ENCODE data around the gene STARD3.

STARD3 gene

GRCh38 chr17:39614545-39615157 is 22.3 kb upstream of the STARD3 start:
- no peak overlapping the region for H3K4me3 ChIP-seq (ENCODE audit: low read depth, low read length)

DNA sequence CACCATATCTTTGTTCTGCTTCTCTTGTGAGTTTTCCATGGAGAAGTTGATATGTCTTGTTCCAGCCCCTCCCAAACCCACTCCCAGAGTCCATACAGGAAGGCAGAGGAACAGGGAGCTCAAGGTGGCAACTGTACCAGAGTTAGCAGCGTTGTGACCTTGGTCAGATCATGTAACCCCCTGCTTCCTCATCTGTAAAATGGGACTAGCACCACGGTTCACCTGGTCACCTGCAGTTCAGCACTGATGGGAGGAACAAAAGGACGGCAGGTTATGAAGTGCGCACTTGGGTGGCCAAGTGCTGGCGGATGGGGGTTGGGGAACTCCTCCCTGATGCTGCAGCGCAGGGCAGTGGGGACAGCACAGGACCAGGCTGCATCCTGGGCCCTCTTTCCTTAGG is 21.5 kb upstream of the STARD3 start:
- Histone ChIP-seq H3K79me2 (ENCODE audit: control insufficient read depth, insufficient read depth, low read length, unreplicated experiment) (no peaks in the 10 kb centered on the region), H3K4me3 (ENCODE audit: low read depth, low read length) (no peak overlapping the region), H3K27me3 (ENCODE audit: insufficient read depth, low read length) (peaks cover 5% of the 10 kb centered on the region), H3K27ac (ENCODE audit: low read depth, low read length) (no peak overlapping the region), H3K36me3 (ENCODE audit: insufficient read depth, low read length) (no peaks in the 10 kb centered on the region), H3K4me1 (ENCODE audit: control insufficient read depth, insufficient read depth, low read length, unreplicated experiment) (no peaks in the 10 kb centered on the region), H2AFZ (ENCODE audit: low read length, unreplicated experiment) (no peak overlapping the region)

More at GRCh38 chr17:39614545-39615157, 22.3 kb upstream of the STARD3 start:
- H2AFZ ChIP-seq (ENCODE audit: low read length, unreplicated experiment) = no peak overlapping the region
- no peak overlapping the region for H3K27ac ChIP-seq (ENCODE audit: low read depth, low read length)
- H3K4me1 ChIP-seq (ENCODE audit: control insufficient read depth, insufficient read depth, low read length, unreplicated experiment) = no peaks in the 10 kb centered on the region
- no peaks in the 10 kb centered on the region for H3K36me3 ChIP-seq (ENCODE audit: insufficient read depth, low read length)
- no peaks in the 10 kb centered on the region for H3K79me2 ChIP-seq (ENCODE audit: control insufficient read depth, insufficient read depth, low read length, unreplicated experiment)
- H3K27me3 ChIP-seq (ENCODE audit: insufficient read depth, low read length) = peaks cover 8% of the 10 kb centered on the region

- no peaks in the 10 kb centered on the region for H3K4me1 ChIP-seq (ENCODE audit: control insufficient read depth, insufficient read depth, low read length, unreplicated experiment)
- H3K27me3 ChIP-seq (ENCODE audit: insufficient read depth, low read length) = peaks cover 15% of the 10 kb centered on the region; the same call in 1 of the 2 replicates
- no peak overlapping the region for H3K27ac ChIP-seq (ENCODE audit: low read depth, low read length)
- peak overlapping the region; percentile 77 for H3K4me3 ChIP-seq (ENCODE audit: low read depth, low read length)
- no peaks in the 10 kb centered on the region for H3K36me3 ChIP-seq (ENCODE audit: insufficient read depth, low read length)
- no peaks in the 10 kb centered on the region for H3K79me2 ChIP-seq (ENCODE audit: control insufficient read depth, insufficient read depth, low read length, unreplicated experiment)
- no peak overlapping the region for H2AFZ ChIP-seq (ENCODE audit: low read length, unreplicated experiment)
Measured at GRCh38 chr17:39617100-39617445, 19.9 kb upstream of the STARD3 start.

DNA sequence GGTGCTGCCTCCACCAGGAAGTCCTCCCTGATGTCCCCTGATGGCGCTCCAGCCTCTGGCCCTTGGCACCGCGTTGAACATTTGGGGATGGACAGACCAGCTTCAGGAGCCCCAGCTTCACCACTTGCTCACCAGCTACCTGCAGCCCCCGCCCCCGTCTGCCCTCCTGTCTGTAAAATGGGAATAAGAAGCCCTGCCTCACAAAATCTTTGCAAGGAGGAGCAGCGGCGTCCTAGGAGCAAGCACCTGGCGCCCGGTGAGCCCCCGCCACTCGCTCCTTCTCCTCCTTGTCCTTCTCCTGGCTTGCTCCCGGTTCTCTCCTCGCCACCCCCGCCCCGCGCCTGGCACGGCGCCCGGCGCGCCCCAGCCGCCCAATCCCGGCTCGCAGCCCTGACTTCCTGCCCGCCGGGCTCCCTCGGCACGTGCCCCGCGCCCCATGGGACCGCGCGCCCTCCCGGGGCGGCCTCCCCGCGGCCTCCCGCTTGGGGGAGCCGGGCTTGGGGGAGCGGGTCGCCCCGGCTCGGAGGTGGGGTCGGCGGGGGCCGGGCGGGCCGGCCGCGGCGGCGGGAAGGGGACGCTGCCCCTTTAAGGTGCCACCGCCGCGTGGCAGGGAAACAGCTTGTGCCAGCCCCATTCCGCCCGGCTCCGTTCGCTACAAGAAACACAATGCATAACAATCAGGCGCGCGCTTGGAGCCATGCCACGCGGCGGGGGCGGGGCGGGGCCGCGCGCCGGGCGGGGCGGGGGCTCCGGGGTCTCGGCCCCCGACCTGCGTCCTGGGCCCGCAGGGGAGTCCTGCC is 19.3 kb upstream of the STARD3 start:
- peak overlapping the region; percentile 77 for H3K4me3 ChIP-seq (ENCODE audit: low read depth, low read length)
- peak overlapping the region; percentile 57 for H2AFZ ChIP-seq (ENCODE audit: low read length, unreplicated experiment)
- peaks cover 15% of the 10 kb centered on the region; the same call in 1 of the 2 replicates for H3K27me3 ChIP-seq (ENCODE audit: insufficient read depth, low read length)
- no peaks in the 10 kb centered on the region for H3K36me3 ChIP-seq (ENCODE audit: insufficient read depth, low read length)
- H3K79me2 ChIP-seq (ENCODE audit: control insufficient read depth, insufficient read depth, low read length, unreplicated experiment) = no peaks in the 10 kb centered on the region
- H3K27ac ChIP-seq (ENCODE audit: low read depth, low read length) = no peak overlapping the region
- H3K4me1 ChIP-seq (ENCODE audit: control insufficient read depth, insufficient read depth, low read length, unreplicated experiment) = no peaks in the 10 kb centered on the region

DNA sequence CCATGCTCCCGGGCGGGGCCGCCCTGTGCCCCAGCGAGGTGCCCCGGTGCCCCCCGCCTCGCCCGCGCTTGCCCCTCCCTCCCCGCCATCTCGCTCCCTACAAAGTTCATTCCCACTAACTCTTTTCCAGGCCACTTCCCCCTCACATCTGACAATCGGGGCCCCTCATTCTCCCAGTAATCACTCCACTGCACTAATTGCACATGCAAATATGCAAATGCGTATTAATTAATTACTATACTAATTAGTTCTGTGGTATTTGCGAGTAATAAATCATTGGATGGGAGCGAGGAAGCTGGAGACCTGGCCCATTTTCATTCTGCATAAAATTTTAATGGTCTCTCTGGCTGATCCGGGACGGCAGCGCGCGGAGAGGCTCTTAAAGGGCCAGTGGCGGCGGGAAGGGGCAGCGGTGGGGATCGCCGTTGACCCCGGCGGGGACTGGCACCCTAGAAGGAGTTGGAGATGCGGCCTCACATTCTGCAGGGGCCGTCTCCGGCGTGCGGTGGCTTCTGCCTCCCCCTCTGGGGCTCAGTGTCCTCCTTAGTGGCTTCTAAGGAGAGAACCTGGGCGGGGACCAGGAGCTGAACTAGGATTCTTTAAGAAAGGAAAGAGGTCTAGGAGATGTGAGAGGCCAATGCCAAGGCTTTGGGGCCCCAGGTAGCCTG is 18.6 kb upstream of the STARD3 start:
- Histone ChIP-seq H3K79me2 (ENCODE audit: control insufficient read depth, insufficient read depth, low read length, unreplicated experiment) (no peaks in the 10 kb centered on the region), H3K4me1 (ENCODE audit: control insufficient read depth, insufficient read depth, low read length, unreplicated experiment) (no peaks in the 10 kb centered on the region), H3K4me3 (ENCODE audit: low read depth, low read length) (peak overlapping the region; percentile 77), H3K27me3 (ENCODE audit: insufficient read depth, low read length) (peaks cover 15% of the 10 kb centered on the region; the same call in 1 of the 2 replicates), H2AFZ (ENCODE audit: low read length, unreplicated experiment) (peak overlapping the region; percentile 57), H3K27ac (ENCODE audit: low read depth, low read length) (no peak overlapping the region), H3K36me3 (ENCODE audit: insufficient read depth, low read length) (no peaks in the 10 kb centered on the region)

DNA sequence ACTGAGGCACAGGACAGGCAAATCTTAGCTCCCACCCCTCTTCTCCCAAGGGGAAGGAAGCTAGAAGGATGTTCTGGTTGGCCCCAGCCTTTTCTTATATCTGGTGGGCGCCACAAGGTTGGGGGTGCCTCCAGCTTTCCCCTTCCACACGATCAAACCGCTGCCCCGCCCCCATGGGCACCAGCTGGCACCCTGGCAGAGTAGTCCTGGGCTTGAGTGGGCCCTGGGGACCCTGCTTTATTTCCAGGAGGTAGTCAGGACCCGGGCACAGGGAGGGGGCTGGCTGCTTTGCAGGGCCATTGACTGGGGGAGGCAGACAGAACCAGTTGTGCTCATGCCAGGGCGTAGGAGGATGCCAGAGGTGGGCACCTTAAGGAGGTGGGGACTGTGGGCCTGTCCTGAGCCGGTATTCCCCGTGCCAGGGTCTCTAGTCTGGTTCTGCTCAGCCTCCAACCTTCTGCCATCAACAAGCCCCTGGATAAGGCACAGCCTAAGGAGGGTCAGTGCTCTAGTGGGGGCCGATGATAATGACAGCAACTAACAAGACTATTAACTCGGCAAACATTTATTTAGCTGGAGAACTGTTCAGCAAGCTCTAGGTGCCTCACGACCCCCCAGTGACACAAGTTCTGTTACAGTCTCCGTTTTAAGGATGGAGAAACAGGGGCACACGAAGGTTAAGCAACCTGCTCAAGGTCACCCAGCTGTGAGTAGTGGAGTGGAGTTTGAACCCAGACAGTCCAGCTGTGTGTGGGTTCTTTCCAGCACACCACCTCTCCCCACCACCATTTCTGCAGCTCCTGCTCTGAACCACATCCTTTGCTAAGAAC is 17.8 kb upstream of the STARD3 start:
- peak overlapping the region; percentile 57 for H2AFZ ChIP-seq (ENCODE audit: low read length, unreplicated experiment)
- no peaks in the 10 kb centered on the region for H3K79me2 ChIP-seq (ENCODE audit: control insufficient read depth, insufficient read depth, low read length, unreplicated experiment)
- H3K4me1 ChIP-seq (ENCODE audit: control insufficient read depth, insufficient read depth, low read length, unreplicated experiment) = no peaks in the 10 kb centered on the region
- peaks cover 15% of the 10 kb centered on the region; the same call in 1 of the 2 replicates for H3K27me3 ChIP-seq (ENCODE audit: insufficient read depth, low read length)
- no peak overlapping the region for H3K27ac ChIP-seq (ENCODE audit: low read depth, low read length)
- no peaks in the 10 kb centered on the region for H3K36me3 ChIP-seq (ENCODE audit: insufficient read depth, low read length)
- H3K4me3 ChIP-seq (ENCODE audit: low read depth, low read length) = peak overlapping the region; percentile 77

DNA sequence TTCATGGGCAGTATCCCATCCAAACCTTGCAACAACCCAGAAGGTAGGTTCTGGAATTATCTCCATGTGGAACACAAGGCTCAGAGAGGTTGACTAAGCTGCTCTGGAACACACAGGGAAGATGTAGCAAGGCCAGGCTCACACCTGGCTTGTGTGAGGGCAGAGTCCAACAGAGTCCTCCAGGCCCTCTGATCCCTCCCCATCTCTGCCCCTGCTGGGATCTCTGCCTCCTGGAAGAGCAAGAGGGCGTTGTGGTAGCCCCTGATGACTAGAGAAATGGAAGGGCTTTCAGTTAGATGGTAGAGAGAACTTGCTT is 17.2 kb upstream of the STARD3 start:
- H3K4me3 ChIP-seq (ENCODE audit: low read depth, low read length) = no peak overlapping the region
- H3K79me2 ChIP-seq (ENCODE audit: control insufficient read depth, insufficient read depth, low read length, unreplicated experiment) = no peaks in the 10 kb centered on the region
- H3K36me3 ChIP-seq (ENCODE audit: insufficient read depth, low read length) = no peaks in the 10 kb centered on the region
- H2AFZ ChIP-seq (ENCODE audit: low read length, unreplicated experiment) = no peak overlapping the region
- peaks cover 15% of the 10 kb centered on the region for H3K27me3 ChIP-seq (ENCODE audit: insufficient read depth, low read length)
- no peaks in the 10 kb centered on the region for H3K4me1 ChIP-seq (ENCODE audit: control insufficient read depth, insufficient read depth, low read length, unreplicated experiment)
- no peak overlapping the region for H3K27ac ChIP-seq (ENCODE audit: low read depth, low read length)

- Histone ChIP-seq H3K27me3 (ENCODE audit: insufficient read depth, low read length) (peaks cover 28% of the 10 kb centered on the region), H2AFZ (ENCODE audit: low read length, unreplicated experiment) (no peak overlapping the region), H3K27ac (ENCODE audit: low read depth, low read length) (no peak overlapping the region), H3K79me2 (ENCODE audit: control insufficient read depth, insufficient read depth, low read length, unreplicated experiment) (no peaks in the 10 kb centered on the region), H3K36me3 (ENCODE audit: insufficient read depth, low read length) (no peaks in the 10 kb centered on the region), H3K4me3 (ENCODE audit: low read depth, low read length) (peak overlapping the region; percentile 55), H3K4me1 (ENCODE audit: control insufficient read depth, insufficient read depth, low read length, unreplicated experiment) (peaks cover 5% of the 10 kb centered on the region)
Measured at GRCh38 chr17:39621523-39622379, 15.2 kb upstream of the STARD3 start.

DNA sequence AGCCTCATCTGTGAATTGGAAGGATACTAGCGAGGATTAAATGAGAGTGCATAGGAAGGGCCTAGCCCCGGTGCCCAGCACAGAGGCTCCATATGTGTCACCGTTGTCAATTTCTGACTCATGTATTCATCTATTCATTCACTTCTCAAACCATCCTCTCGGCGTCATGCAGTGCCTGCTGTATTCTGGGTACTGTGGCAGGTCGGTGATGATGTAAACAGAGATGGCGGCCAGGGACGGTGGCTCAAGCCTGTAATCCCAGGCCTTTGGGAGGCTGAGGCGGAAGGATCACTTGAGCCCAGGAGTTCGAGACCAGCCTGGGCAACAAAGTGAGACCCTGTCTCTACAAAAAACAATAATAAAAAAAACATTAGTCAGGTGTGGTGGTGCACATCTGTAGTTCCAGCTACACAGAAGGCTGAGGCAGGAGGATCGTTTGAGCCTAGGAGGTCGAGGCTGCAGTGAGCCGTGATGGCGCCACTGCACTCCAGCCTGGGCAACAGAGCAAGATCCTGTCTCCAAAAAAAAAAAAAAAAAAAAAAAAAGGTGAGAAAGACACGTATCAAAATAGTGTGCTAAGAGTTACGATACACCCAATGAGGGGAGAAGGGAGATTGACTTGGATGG is 14.5 kb upstream of the STARD3 start:
- H3K27ac ChIP-seq (ENCODE audit: low read depth, low read length) = no peak overlapping the region

More for the DNA sequence above, 14.5 kb upstream of the STARD3 start:
- Histone ChIP-seq H2AFZ (ENCODE audit: low read length, unreplicated experiment) (no peak overlapping the region), H3K79me2 (ENCODE audit: control insufficient read depth, insufficient read depth, low read length, unreplicated experiment) (no peaks in the 10 kb centered on the region), H3K4me1 (ENCODE audit: control insufficient read depth, insufficient read depth, low read length, unreplicated experiment) (peaks cover 7% of the 10 kb centered on the region), H3K27me3 (ENCODE audit: insufficient read depth, low read length) (peaks cover 31% of the 10 kb centered on the region), H3K36me3 (ENCODE audit: insufficient read depth, low read length) (no peaks in the 10 kb centered on the region), H3K4me3 (ENCODE audit: low read depth, low read length) (peak overlapping the region; percentile 55)
